HUES48 (cell line): Measurements from ENCODE around the gene ECE2.

ENCODE experiments used
- H3K27ac ChIP-seq: one replicate; pipeline ENCODE4 v1.7.0; 2013; ENCODE audit warnings: low read depth, low read length, inconsistent platforms
- H3K27me3 ChIP-seq: 2 replicates; pipeline ENCODE4 v1.6.1; 2013; ENCODE audit warnings: mild to moderate bottlenecking, low read length; ENCODE audit not compliant: control insufficient read depth, insufficient read depth
- H3K36me3 ChIP-seq: 2 replicates; pipeline ENCODE4 v1.6.1; 2013; ENCODE audit warnings: low read length; ENCODE audit not compliant: control insufficient read depth, insufficient read depth
- H3K4me1 ChIP-seq: 2 replicates; pipeline ENCODE4 v1.6.1; 2013; ENCODE audit warnings: mild to moderate bottlenecking, low read length; ENCODE audit not compliant: control insufficient read depth, insufficient read depth
- H3K4me3 ChIP-seq: 2 replicates; pipeline ENCODE4 v1.5.1; 2013; ENCODE audit warnings: mild to moderate bottlenecking, low read depth, low read length
- H3K9ac ChIP-seq: 2 replicates; pipeline ENCODE4 v1.6.1; 2013; ENCODE audit warnings: mild to moderate bottlenecking, low read depth, low read length, moderate library complexity
- H3K9me3 ChIP-seq: 2 replicates; pipeline ENCODE4 v1.6.1; 2013; ENCODE audit warnings: low read length; ENCODE audit not compliant: control insufficient read depth, insufficient read depth

Gene ECE2

GRCh38 chr3:184241447-184242296, 34.1 kb upstream of the ECE2 start:
- no peak overlapping the region for H3K9ac ChIP-seq
- peak overlapping the region; percentile 52; the same call in 1 of the 2 replicates for H3K4me3 ChIP-seq
- H3K9me3 ChIP-seq = no peaks in the 10 kb centered on the region
- no peaks in the 10 kb centered on the region for H3K4me1 ChIP-seq
- H3K27me3 ChIP-seq = peaks cover 6% of the 10 kb centered on the region; the same call in 1 of the 2 replicates
- peaks cover 38% of the 10 kb centered on the region for H3K36me3 ChIP-seq
- no peak overlapping the region for H3K27ac ChIP-seq

- Histone ChIP-seq H3K4me1 (no peaks in the 10 kb centered on the region), H3K36me3 (peaks cover 38% of the 10 kb centered on the region), H3K27ac (no peak overlapping the region), H3K27me3 (peaks cover 6% of the 10 kb centered on the region; the same call in 1 of the 2 replicates), H3K9me3 (no peaks in the 10 kb centered on the region), H3K4me3 (no peak overlapping the region), H3K9ac (no peak overlapping the region)
These were observed 33.5 kb upstream of the ECE2 start for GRCh38 chr3:184242297-184242685.

GRCh38 chr3:184248454-184249411, 27.1 kb upstream of the ECE2 start, which contains the start of gene ALG3:
Gene ALG3, minus strand, starts transcription at chr3:184248962. Its CDS starts 22 bp downstream, at chr3:184248940.
- Histone ChIP-seq H3K36me3 (peaks cover 22% of the 10 kb centered on the region), H3K4me3 (peak within 1 kb of the TSS; percentile 79), H3K9ac (peak within 1 kb of the TSS; percentile 93), H3K27me3 (no peaks in the 10 kb centered on the region), H3K27ac (peak within 1 kb of the TSS; percentile 97), H3K9me3 (no peaks in the 10 kb centered on the region), H3K4me1 (no peaks in the 10 kb centered on the region)

- H3K4me3 ChIP-seq = peak within 1 kb of the TSS; percentile 79
- H3K27me3 ChIP-seq = no peaks in the 10 kb centered on the region
- no peaks in the 10 kb centered on the region for H3K9me3 ChIP-seq
- H3K9ac ChIP-seq = peak within 1 kb of the TSS; percentile 93
- H3K36me3 ChIP-seq = peaks cover 14% of the 10 kb centered on the region
- H3K27ac ChIP-seq = peak within 1 kb of the TSS; percentile 97
- H3K4me1 ChIP-seq = no peaks in the 10 kb centered on the region
These were observed 26.2 kb upstream of the ECE2 start, which contains the start of gene EEF1AKMT4 for GRCh38 chr3:184249412-184250166. Gene EEF1AKMT4, plus strand, starts transcription at chr3:184249672. Its CDS starts 23 bp downstream, at chr3:184249695.

- Histone ChIP-seq H3K4me3 (peak overlapping the region; percentile 79), H3K27ac (peak overlapping the region; percentile 84), H3K9ac (peak overlapping the region; percentile 93), H3K27me3 (no peaks in the 10 kb centered on the region), H3K36me3 (peaks cover 7% of the 10 kb centered on the region), H3K9me3 (no peaks in the 10 kb centered on the region), H3K4me1 (no peaks in the 10 kb centered on the region)
These were observed 25.5 kb upstream of the ECE2 start for GRCh38 chr3:184250167-184250828.

- H3K36me3 ChIP-seq = 0 out of 2 replicates have a peak, but pooled peaks cover 5% of the 10 kb centered on the region
- no peak overlapping the region for H3K4me3 ChIP-seq
- no peak overlapping the region for H3K27ac ChIP-seq
- peaks cover 26% of the 10 kb centered on the region for H3K27me3 ChIP-seq
- H3K9ac ChIP-seq = no peak overlapping the region
- no peaks in the 10 kb centered on the region for H3K9me3 ChIP-seq
- no peaks in the 10 kb centered on the region for H3K4me1 ChIP-seq
These were observed 20.4 kb upstream of the ECE2 start for GRCh38 chr3:184255291-184256039.

- Histone ChIP-seq H3K9ac (no peak overlapping the region), H3K9me3 (no peaks in the 10 kb centered on the region), H3K27ac (no peak overlapping the region), H3K4me3 (no peak overlapping the region), H3K36me3 (0 out of 2 replicates have a peak, but pooled peaks cover 5% of the 10 kb centered on the region), H3K4me1 (no peaks in the 10 kb centered on the region), H3K27me3 (peaks cover 40% of the 10 kb centered on the region)
These were observed 18.5 kb upstream of the ECE2 start for GRCh38 chr3:184257083-184257915.

- no peak overlapping the region for H3K27ac ChIP-seq
- peaks cover 53% of the 10 kb centered on the region for H3K27me3 ChIP-seq
- H3K9me3 ChIP-seq = no peaks in the 10 kb centered on the region
- H3K9ac ChIP-seq = no peak overlapping the region
- no peak overlapping the region for H3K4me3 ChIP-seq
- H3K4me1 ChIP-seq = peaks cover 6% of the 10 kb centered on the region
- 0 out of 2 replicates have a peak, but pooled peaks cover 5% of the 10 kb centered on the region for H3K36me3 ChIP-seq
These were observed 16.9 kb upstream of the ECE2 start for GRCh38 chr3:184258926-184259325.

GRCh38 chr3:184259396-184259877, 16.4 kb upstream of the ECE2 start:
- 0 out of 2 replicates have a peak, but pooled peaks cover 5% of the 10 kb centered on the region for H3K36me3 ChIP-seq
- H3K27me3 ChIP-seq = peaks cover 53% of the 10 kb centered on the region
- no peak overlapping the region for H3K27ac ChIP-seq
- no peak overlapping the region for H3K9ac ChIP-seq
- peaks cover 6% of the 10 kb centered on the region for H3K4me1 ChIP-seq
- H3K9me3 ChIP-seq = no peaks in the 10 kb centered on the region
- peak overlapping the region; percentile 33; the same call in 1 of the 2 replicates for H3K4me3 ChIP-seq
